ENCODE data around the gene SNRPF. TPM values are rescaled to one million over a fixed set of nuclear protein-coding genes. Genes with fewer than 3 reads are reported as not detected.

SNRPF gene
- total RNA-seq, 6 donors from 2014 or later, result 2.1 to 16.6 (median 14.3) TPM

GRCh38 chr12:95851606-95852005 is 7.1 kb upstream of the SNRPF start:
- peaks cover 0 to 7% (median 3%) of the 10 kb centered on the region in 4 donors for H3K4me1 ChIP-seq
- no peak overlapping the region for H3K4me3 ChIP-seq
- no peak overlapping the region for H3K27ac ChIP-seq
- no peaks in the 10 kb centered on the region for H3K27me3 ChIP-seq
- WGBS, 2 donors, result 58 to 64% methylated on average over 3 of the region's 3 CpGs
- ATAC-seq (ENCODE audit: low FRiP score in 2 of 2) (no peak), DNase-seq (no peak)
- no peaks in the 10 kb centered on the region for H3K36me3 ChIP-seq
- no peak for TF ChIP-seq POLR2A (IDR thresholded peaks at IDR 0.05)
- TF ChIP-seq EP300 (IDR thresholded peaks at IDR 0.05), result no peak
- TF ChIP-seq POLR2AphosphoS5 (IDR thresholded peaks at IDR 0.05), result no peak
- TF ChIP-seq CTCF (IDR thresholded peaks at IDR 0.05), result no peak
- H3K9me3 ChIP-seq, result no peaks in the 10 kb centered on the region

- Histone ChIP-seq H3K36me3 (no peaks in the 10 kb centered on the region), H3K27ac (no peak overlapping the region), H3K4me1 (peaks cover 0 to 7% (median 3%) of the 10 kb centered on the region in 4 donors), H3K27me3 (no peaks in the 10 kb centered on the region), H3K4me3 (no peak overlapping the region), H3K9me3 (no peaks in the 10 kb centered on the region)
- WGBS, 2 donors, result 83 to 87% methylated on average over 4 of the region's 4 CpGs
- no peak for TF ChIP-seq CTCF (IDR thresholded peaks at IDR 0.05)
- TF ChIP-seq POLR2A (IDR thresholded peaks at IDR 0.05), result no peak
- no peak for TF ChIP-seq EP300 (IDR thresholded peaks at IDR 0.05)
- TF ChIP-seq POLR2AphosphoS5 (IDR thresholded peaks at IDR 0.05), result no peak
- ATAC-seq (ENCODE audit: low FRiP score in 2 of 2) (peak in 1 of 2 donors; percentile 31), DNase-seq (no peak)
These were observed 6.6 kb upstream of the SNRPF start for GRCh38 chr12:95852133-95852532.

- no peak overlapping the region for H3K4me3 ChIP-seq
- DNase-seq, result no peak
- peaks cover 3 to 10% (median 4%) of the 10 kb centered on the region in 4 donors for H3K36me3 ChIP-seq
- 95 to 96% methylated on average over 7 of the region's 7 CpGs for WGBS, 2 donors
- peaks cover 14 to 25% (median 16%) of the 10 kb centered on the region in 4 donors for H3K4me1 ChIP-seq
- no peak for ATAC-seq (ENCODE audit: low FRiP score in 2 of 2)
- no peak for TF ChIP-seq POLR2AphosphoS5 (IDR thresholded peaks at IDR 0.05)
- TF ChIP-seq CTCF (IDR thresholded peaks at IDR 0.05), result no peak
- no peak for TF ChIP-seq POLR2A (IDR thresholded peaks at IDR 0.05)
- TF ChIP-seq EP300 (IDR thresholded peaks at IDR 0.05), result no peak
- H3K27me3 ChIP-seq, result no peaks in the 10 kb centered on the region
- no peak overlapping the region for H3K27ac ChIP-seq
- H3K9me3 ChIP-seq, result no peaks in the 10 kb centered on the region
These were observed 1.6 kb upstream of the SNRPF start for GRCh38 chr12:95857156-95857555.

GRCh38 chr12:95857799-95858198 is 953 bp upstream of the SNRPF start:
- H3K27me3 ChIP-seq, result no peaks in the 10 kb centered on the region
- H3K27ac ChIP-seq, result no peak overlapping the region
- 60 to 68% methylated on average over 18 of the region's 18 CpGs for WGBS, 2 donors
- peaks cover 14 to 25% (median 16%) of the 10 kb centered on the region in 4 donors for H3K4me1 ChIP-seq
- ATAC-seq (ENCODE audit: low FRiP score in 2 of 2) (no peak), DNase-seq (no peak)
- H3K9me3 ChIP-seq, result no peaks in the 10 kb centered on the region
- no peak for TF ChIP-seq CTCF (IDR thresholded peaks at IDR 0.05)
- no peak for TF ChIP-seq POLR2AphosphoS5 (IDR thresholded peaks at IDR 0.05)
- peaks cover 3 to 16% (median 10%) of the 10 kb centered on the region in 4 donors for H3K36me3 ChIP-seq
- H3K4me3 ChIP-seq, result peak overlapping the region in 3 of 4 donors; percentile 73 to 91 (median 85)

GRCh38 chr12:95859344-95859816 is 628 bp downstream of the SNRPF start:
- TF ChIP-seq CTCF (IDR thresholded peaks at IDR 0.05), result no peak
- no peak for TF ChIP-seq EP300 (IDR thresholded peaks at IDR 0.05)
- TF ChIP-seq POLR2A (IDR thresholded peaks at IDR 0.05), result no peak
- TF ChIP-seq POLR2AphosphoS5 (IDR thresholded peaks at IDR 0.05), result no peak
- Histone ChIP-seq H3K27me3 (no peaks in the 10 kb centered on the region), H3K27ac (peak overlapping the region; percentile 82 to 84 (median 82)), H3K36me3 (peaks cover 3 to 28% (median 12%) of the 10 kb centered on the region in 4 donors), H3K4me1 (peaks cover 14 to 25% (median 16%) of the 10 kb centered on the region in 4 donors), H3K4me3 (peak overlapping the region; percentile 73 to 91 (median 85)), H3K9me3 (no peaks in the 10 kb centered on the region)
- WGBS, 2 donors, result 2% methylated on average over 13 of the region's 13 CpGs
- ATAC-seq (ENCODE audit: low FRiP score in 2 of 2), result peak; percentile 5 to 31
- no peak for DNase-seq
